Globus pallidus (tissue), 1 donor: Measurements from ENCODE around the gene SLC8B1.
"Not testable (repeated sequence)": the region's sequence is repeated elsewhere in the genome, so short reads cannot be mapped to it uniquely, and the experiment has no call there.

Experiments
- DNase-seq: peaks from one replicate; pipeline ENCODE4 v3.0.0-alpha.2; 2015; ENCODE audit warnings: low spot score

Gene SLC8B1

GRCh38 chr12:113354192-113354591, 19.3 kb upstream of the SLC8B1 start:
- not testable (repeated sequence) for DNase-seq

DNA sequence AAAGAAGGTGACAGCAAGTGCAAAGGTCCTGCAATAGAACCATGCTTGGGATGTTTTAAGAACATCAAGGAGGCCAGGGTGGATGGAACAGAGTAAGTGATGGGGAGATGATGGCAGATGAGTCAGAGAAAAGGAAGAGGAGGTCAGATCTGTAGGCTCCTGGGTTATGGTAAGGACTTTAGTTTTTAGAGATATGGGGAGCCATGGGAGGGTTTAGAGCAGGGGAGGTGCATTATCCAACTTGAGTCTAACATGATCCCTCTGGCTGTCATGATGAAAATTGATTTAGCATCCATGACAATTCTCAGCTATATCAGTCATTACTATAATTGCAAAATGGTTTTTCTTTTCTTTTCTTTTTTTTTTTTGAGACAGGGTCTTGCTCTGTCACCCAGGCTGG, 16.2 kb upstream of the SLC8B1 start:
- DNase-seq: no peak

DNA sequence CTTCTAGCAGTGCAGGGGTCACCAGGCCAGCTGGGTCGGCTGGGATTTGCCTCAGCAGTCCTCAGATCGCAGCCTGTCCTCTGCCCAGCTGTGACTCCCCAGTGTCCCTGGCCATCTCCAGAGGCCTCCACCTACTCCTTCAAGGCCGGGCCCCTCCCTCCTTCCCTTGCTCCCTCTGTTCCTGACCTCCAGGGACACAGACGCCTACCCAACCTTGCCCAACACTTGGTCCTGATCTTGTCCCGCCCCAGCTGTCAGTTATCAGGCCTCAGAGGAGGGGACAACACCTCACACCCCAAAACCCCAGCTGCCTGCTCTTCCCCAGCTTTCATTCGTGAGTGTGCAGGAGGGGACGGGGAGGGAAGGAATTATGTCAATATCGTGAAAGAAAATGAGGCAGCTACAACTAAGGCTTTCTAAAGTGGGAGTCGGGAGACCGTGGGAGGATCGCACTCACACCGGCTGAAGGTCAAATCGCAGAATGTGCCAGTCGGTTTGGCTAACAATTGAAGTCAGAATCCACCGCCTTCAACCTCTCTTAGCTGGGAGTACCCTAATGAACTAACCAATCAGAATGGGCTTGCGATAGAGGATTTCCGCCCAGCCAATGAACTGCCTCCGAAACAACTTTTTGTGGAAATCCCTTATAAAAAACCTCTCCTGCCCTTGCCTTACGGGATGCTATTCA, 14.1 kb upstream of the SLC8B1 start:
- no peak for DNase-seq

- no peak for DNase-seq
Observed at GRCh38 chr12:113347892-113348291, 13.0 kb upstream of the SLC8B1 start.

DNA sequence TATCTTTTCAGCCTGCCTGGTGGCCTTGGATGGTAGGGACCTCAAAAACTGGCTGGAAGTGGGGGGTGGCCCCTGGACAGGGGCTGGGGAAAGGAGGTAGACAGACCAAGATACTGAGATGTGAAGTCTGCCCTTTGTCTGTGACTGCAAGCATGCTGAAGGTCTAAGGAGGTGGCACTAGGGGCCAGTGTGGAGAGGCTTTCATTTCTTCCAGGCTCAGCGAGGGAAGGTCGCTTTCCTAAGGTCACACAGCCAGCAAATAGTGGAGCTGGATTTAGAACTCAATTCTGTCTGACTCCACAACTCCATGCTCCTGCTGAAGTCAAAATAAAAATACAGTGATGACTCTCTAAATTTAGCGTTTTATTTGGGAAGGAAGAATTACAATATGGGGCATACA, 12.2 kb upstream of the SLC8B1 start:
- DNase-seq: no peak

GRCh38 chr12:113346353-113346752, 11.4 kb upstream of the SLC8B1 start:
- DNase-seq: no peak

DNA sequence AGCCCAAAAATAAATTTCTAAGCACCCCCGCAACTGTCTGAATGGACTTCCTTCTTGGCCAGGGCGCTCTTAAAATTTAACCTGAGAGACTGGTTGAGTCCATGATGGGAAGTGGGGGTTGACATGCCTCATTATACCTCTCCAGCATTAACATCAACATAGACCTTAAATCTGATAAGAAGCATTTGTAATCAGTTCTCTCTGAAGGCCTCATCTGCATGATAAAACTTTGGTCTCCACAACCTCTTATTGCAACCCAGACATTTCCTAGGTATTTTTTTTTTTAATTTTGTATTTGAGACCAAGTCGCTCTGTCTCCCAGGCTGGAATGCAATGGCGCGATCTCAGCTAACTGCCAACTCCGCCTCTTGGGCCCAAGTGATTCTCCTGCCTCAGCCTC, 10.4 kb upstream of the SLC8B1 start:
- DNase-seq: no peak

- peak; percentile 36 for DNase-seq
Observed at GRCh38 chr12:113341535-113341934, 6.6 kb upstream of the SLC8B1 start.

- DNase-seq: no peak
Observed at GRCh38 chr12:113340061-113340460, 5.2 kb upstream of the SLC8B1 start.

- no peak for DNase-seq
Observed at GRCh38 chr12:113339540-113339939, 4.6 kb upstream of the SLC8B1 start.

DNA sequence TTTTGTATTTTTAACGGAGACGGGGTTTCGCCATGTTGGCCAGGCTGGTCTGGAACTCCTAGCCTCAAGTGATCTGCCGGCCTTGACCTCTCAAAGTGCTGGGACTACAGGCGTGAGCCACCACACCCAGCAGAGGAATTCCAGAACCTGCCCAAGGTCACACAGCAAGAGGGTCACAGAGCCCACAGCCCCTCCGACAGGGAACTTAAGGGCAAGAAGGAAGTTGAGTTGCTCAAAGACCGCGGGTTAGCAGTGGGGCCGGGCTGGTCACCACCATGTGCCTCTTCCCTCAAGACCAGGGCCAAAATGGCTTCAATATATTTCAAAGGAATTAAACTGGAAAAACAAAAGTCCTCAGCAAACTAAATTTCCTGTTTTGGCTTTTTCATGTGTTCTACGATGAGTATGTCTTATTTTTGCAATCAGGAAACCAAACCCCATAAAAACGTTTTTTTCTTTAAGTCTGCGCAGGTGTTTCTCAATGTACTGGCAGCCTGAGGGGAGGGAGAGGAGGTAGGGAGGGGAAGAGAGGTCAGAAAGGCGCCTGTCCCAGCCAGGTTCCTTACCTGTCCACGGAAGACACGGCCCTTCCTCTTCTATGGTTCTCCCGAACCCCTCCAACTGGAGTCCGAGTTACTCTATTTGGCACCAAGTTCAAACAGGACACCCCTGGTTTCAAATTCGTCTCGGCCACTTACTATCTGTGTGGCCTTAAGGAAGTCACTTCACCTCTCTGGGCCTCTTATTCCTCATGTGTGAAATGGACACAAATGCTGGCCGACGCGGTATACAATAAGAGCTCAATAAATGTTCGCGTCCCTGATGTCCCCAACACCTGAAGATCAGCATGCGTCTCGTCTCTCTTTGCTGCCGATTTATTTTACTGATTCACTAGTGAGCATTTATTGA, 778 bp downstream of the SLC8B1 start:
- peak; percentile 15 for DNase-seq

DNA sequence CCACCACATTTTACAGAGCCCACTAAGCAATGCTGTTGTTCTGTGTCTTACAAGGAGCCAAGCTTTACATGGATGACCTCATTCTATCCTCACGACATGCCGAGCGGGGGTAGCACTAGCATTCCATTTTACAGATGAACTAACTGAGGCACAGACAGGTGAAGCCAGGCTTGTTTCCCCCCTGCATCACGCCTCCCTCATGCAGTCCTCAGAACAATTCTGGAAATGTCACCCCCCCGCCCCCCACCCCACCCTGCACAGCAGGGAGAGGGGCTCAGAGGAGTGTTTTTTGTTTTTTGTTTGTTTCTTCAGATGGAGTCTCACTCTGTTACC, 1.5 kb downstream of the SLC8B1 start:
- DNase-seq: no peak

DNA sequence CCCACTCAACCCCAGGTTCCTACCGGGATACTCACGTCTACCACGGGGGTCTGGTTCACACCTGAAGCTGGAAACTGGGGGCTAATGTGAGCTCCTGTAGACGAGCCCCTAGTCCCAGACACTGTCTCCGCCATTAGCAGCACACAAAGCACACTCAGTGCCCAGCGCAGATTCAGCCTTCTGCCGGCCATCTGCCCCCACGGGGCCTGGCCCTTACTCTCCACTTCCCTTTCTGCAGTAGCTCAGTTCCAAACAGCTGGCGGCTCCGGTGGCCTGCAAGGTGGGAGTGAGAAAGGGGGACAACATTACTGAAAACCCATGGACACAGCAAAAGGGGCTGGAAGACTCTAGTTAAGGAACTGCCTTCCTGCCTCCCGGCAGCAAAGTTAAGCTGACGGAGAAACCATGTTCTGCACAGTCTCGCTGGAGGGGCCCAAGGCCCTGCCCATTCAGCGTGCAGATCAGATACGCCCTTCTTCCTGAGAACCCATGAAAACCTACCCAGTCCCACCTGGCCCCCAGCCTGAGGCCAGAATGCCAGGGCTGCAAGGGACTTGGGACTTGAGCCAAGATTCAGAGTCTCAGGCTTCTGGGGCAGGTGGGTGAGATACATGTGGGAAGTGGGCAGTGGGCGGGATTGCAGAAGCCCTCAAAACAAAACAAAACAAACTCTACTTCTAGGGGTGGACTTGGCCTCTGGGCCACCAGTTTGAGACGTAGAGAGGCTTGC, 2.1 kb downstream of the SLC8B1 start:
- DNase-seq: no peak

- no peak for DNase-seq
Observed at GRCh38 chr12:113330505-113330904, 4.4 kb downstream of the SLC8B1 start.

GRCh38 chr12:113329791-113330417, 5.0 kb downstream of the SLC8B1 start:
- DNase-seq: no peak

DNA sequence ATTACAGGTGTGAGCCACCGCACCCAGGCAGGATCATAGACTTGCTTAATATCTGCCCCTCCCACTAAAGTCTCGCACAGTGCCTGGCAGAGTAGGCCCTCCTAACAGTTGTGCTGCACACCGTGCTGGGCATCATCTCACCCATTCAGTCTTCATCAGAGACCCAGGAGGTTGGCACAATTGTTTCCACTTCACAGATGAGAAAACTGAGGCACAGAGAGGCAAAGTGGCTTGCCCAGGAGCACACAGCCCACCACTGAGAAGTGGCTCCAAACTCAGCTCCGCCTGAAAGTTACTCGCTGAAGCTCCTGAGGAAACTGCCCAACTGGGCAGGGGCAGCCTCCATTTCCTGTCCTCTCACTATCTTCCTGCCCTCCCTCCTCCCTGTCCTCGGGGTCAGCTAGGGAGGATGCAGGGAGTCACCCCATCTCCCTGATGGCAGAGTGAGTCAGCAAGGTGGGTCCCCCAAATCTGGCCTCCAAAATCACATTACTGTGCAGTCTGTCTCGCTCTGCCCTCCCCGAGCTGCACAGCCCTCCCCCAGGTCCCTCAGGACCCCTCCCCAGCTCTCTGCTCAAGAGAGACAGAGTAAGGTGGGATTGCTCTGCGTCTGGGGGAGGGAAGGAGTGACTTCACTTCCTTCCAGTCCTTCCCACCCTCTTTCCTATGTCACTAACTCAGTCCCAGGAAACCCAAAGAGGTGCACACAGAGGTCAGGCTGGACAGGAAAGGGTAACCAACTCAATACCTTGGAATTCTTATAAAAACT, 5.7 kb downstream of the SLC8B1 start:
- DNase-seq: no peak

- DNase-seq: no peak
Observed at GRCh38 chr12:113328368-113328889, 6.5 kb downstream of the SLC8B1 start.

GRCh38 chr12:113326775-113327395, 8.0 kb downstream of the SLC8B1 start:
- DNase-seq: no peak

- DNase-seq: no peak
Observed at GRCh38 chr12:113325916-113326315, 9.0 kb downstream of the SLC8B1 start.

GRCh38 chr12:113322343-113322742, 12.6 kb downstream of the SLC8B1 start:
- DNase-seq: no peak

GRCh38 chr12:113320401-113320800, 14.5 kb downstream of the SLC8B1 start:
- DNase-seq: no peak
